ENCODE results near the gene MGAT5. TPM values are rescaled to one million over a fixed set of nuclear protein-coding genes. Genes with fewer than 3 reads are reported as not detected.

MGAT5 gene
- total RNA-seq, 1 donor from 2014 or later: 21.2 TPM

DNA sequence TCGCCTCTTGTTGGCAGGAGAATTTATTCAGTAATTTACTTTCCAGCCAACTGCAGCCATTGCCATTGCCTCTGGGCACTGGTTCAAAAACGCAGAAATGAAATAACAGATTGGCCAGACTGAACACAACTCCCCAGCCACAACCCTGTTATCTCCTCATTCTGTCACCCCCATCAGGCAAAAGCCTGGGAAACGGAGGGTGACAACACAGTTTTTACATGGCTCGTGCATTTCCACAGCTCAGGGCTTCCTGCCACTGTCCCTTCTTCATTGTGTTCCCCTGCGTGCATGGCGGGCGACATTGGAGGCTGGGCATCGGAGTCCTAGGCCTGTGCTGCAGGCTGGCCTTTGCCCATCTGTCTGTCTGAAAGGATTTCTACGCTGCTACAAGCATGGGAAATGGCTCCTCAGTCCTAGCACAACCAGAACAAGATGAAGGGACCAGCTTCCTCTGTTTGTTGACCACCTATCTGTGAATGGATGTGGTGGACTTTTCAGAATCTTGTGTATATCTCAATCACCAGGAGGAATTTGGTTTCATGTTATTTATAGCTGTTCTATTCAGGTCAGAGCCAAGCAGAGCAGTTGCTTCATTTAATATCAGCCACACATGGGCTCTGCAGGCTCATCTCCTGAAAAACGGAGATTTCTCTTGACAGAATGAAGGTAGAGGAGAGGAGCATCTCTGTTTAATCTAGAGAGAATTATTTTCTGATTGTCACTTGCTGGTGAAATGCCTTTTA, 107.0 kb downstream of the MGAT5 start:
- Histone ChIP-seq H3K9ac (no peak overlapping the region), H3F3A (ENCODE audit: low read depth) (no peaks in the 10 kb centered on the region), H3K36me3 (no peaks in the 10 kb centered on the region), H3K4me2 (peak overlapping the region; percentile 5), H3K79me2 (ENCODE audit: low read depth) (no peaks in the 10 kb centered on the region), H3K9me3 (ENCODE audit: low read depth) (no peaks in the 10 kb centered on the region), H3K4me3 (no peak overlapping the region), H3K27me3 (no peaks in the 10 kb centered on the region), H2AFZ (replicated peaks) (no peak overlapping the region), H3K27ac (no peak overlapping the region), H3K4me1 (peaks cover 20% of the 10 kb centered on the region), H4K20me1 (ENCODE audit: low read depth) (no peaks in the 10 kb centered on the region)
- Mint-ChIP-seq H3K4me1 (peaks cover 14% of the 10 kb centered on the region), H3K36me3 (peaks cover 10% of the 10 kb centered on the region), H3K27me3 (ENCODE audit: insufficient read depth, low read depth) (no peaks in the 10 kb centered on the region), H3K9me3 (no peaks in the 10 kb centered on the region), H3K4me3 (no peak overlapping the region), H3K27ac (no peak overlapping the region)
- TF ChIP-seq EZH2phosphoT487 (IDR thresholded peaks at IDR 0.05) (no peak), EZH2 (IDR thresholded peaks at IDR 0.05) (no peak)
- TF ChIP-seq, protein P1, sequence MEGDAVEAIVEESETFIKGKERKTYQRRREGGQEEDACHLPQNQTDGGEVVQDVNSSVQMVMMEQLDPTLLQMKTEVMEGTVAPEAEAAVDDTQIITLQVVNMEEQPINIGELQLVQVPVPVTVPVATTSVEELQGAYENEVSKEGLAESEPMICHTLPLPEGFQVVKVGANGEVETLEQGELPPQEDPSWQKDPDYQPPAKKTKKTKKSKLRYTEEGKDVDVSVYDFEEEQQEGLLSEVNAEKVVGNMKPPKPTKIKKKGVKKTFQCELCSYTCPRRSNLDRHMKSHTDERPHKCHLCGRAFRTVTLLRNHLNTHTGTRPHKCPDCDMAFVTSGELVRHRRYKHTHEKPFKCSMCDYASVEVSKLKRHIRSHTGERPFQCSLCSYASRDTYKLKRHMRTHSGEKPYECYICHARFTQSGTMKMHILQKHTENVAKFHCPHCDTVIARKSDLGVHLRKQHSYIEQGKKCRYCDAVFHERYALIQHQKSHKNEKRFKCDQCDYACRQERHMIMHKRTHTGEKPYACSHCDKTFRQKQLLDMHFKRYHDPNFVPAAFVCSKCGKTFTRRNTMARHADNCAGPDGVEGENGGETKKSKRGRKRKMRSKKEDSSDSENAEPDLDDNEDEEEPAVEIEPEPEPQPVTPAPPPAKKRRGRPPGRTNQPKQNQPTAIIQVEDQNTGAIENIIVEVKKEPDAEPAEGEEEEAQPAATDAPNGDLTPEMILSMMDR (IDR thresholded peaks at IDR 0.05): no peak
- no peak for DNase-seq (ENCODE audit: low spot score)

DNA sequence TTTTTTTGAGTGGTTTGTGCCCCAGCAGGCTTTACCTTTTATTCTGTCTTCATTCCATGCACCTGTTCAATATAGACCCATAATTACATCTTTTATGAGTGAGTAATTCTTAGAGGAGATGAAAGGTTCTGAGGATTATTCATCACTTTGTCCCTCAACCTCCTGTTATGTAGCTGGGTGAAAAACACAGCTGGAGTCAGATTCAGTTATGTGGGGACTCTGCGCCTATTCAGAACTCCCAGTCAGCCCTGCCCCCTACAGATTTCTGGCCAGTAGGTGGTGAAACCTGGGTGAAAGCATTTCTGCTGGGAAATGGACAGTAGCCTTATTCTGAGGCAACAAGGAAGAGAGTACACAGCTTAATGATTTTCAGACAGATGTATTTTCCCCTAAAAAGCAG, 107.8 kb downstream of the MGAT5 start:
- Histone ChIP-seq H3K4me1 (peaks cover 20% of the 10 kb centered on the region), H4K20me1 (ENCODE audit: low read depth) (no peaks in the 10 kb centered on the region), H3K36me3 (no peaks in the 10 kb centered on the region), H3K4me2 (peak overlapping the region; percentile 5), H3K4me3 (no peak overlapping the region), H2AFZ (replicated peaks) (no peak overlapping the region), H3K9me3 (ENCODE audit: low read depth) (no peaks in the 10 kb centered on the region), H3K27me3 (no peaks in the 10 kb centered on the region), H3K9ac (no peak overlapping the region), H3K27ac (no peak overlapping the region), H3K79me2 (ENCODE audit: low read depth) (no peaks in the 10 kb centered on the region), H3F3A (ENCODE audit: low read depth) (no peaks in the 10 kb centered on the region)
- H3K4me1 Mint-ChIP-seq: peaks cover 14% of the 10 kb centered on the region
- H3K27me3 Mint-ChIP-seq (ENCODE audit: insufficient read depth, low read depth): no peaks in the 10 kb centered on the region
- no peak overlapping the region for H3K4me3 Mint-ChIP-seq
- no peak for TF ChIP-seq EZH2phosphoT487 (IDR thresholded peaks at IDR 0.05)
- no peak for TF ChIP-seq EZH2 (IDR thresholded peaks at IDR 0.05)
- TF ChIP-seq, protein P1 (IDR thresholded peaks at IDR 0.05): no peak
- H3K27ac Mint-ChIP-seq: no peak overlapping the region
- no peak for DNase-seq (ENCODE audit: low spot score)
- H3K9me3 Mint-ChIP-seq: no peaks in the 10 kb centered on the region
- H3K36me3 Mint-ChIP-seq: peaks cover 10% of the 10 kb centered on the region

DNA sequence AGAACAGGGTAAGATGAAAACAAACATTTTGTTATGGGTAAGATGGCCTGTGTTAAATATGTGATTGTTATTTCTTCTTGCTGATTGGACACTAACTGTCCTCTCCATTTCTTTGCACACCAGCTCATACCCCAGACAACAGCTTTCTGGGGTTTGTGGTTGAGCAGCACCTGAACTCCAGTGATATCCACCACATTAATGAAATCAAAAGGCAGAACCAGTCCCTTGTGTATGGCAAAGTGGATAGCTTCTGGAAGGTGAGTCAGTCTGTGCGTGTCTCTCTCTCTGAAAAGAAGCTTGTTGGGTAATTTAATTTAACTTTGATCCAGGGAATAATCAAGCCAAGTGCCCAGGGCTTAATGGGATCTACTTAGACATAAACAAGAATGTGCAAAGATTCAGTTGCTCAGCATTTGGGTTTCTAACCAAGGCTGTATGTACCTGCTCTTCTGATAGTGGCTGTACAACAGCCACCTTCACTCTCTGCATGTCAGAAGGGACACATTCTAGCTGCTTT, 108.3 kb downstream of the MGAT5 start:
- H3K27ac Mint-ChIP-seq: peak overlapping the region; percentile 19
- peaks cover 14% of the 10 kb centered on the region for H3K4me1 Mint-ChIP-seq
- no peaks in the 10 kb centered on the region for H3K79me2 ChIP-seq (ENCODE audit: low read depth)
- H3K4me3 ChIP-seq: no peak overlapping the region
- no peaks in the 10 kb centered on the region for H4K20me1 ChIP-seq (ENCODE audit: low read depth)
- no peak overlapping the region for H3K4me2 ChIP-seq
- TF ChIP-seq, protein P1 (IDR thresholded peaks at IDR 0.05): no peak
- TF ChIP-seq EZH2phosphoT487 (IDR thresholded peaks at IDR 0.05) (no peak), EZH2 (IDR thresholded peaks at IDR 0.05) (no peak)
- no peaks in the 10 kb centered on the region for H3K9me3 Mint-ChIP-seq
- H3K27ac ChIP-seq: no peak overlapping the region
- H3K4me1 ChIP-seq: peaks cover 20% of the 10 kb centered on the region
- no peak for DNase-seq (ENCODE audit: low spot score)
- H3K4me3 Mint-ChIP-seq: no peak overlapping the region
- H3F3A ChIP-seq (ENCODE audit: low read depth): no peaks in the 10 kb centered on the region
- H3K36me3 ChIP-seq: no peaks in the 10 kb centered on the region
- H3K27me3 ChIP-seq: no peaks in the 10 kb centered on the region
- no peaks in the 10 kb centered on the region for H3K9me3 ChIP-seq (ENCODE audit: low read depth)
- no peak overlapping the region for H3K9ac ChIP-seq
- H3K36me3 Mint-ChIP-seq: peaks cover 10% of the 10 kb centered on the region
- H3K27me3 Mint-ChIP-seq (ENCODE audit: insufficient read depth, low read depth): no peaks in the 10 kb centered on the region
- no peak overlapping the region for H2AFZ ChIP-seq (replicated peaks)
